NB4 (cell line): ENCODE measurements around the gene PANK4.

Experiments used
- DNase-seq: peaks from one replicate; pipeline ENCODE4 v3.0.0; 2010; ENCODE audit warnings: low read depth
- H3K4me3 ChIP-seq: one replicate; pipeline ENCODE4 v1.5.1; 2011; ENCODE audit warnings: mild to moderate bottlenecking, low read depth, low read length, moderate library complexity
- MAX ChIP-seq: IDR thresholded peaks from 2 replicates; pipeline ENCODE4 v1.6.1; 2011; ENCODE audit warnings: low read depth, low read length
- MYC ChIP-seq: IDR thresholded peaks from 2 replicates; pipeline ENCODE4 v1.6.1; 2011; ENCODE audit warnings: low read depth, low read length
- POLR2A ChIP-seq: IDR thresholded peaks from 2 replicates; pipeline ENCODE4 v1.6.1; 2011; ENCODE audit warnings: mild to moderate bottlenecking; ENCODE audit not compliant: insufficient read length; ENCODE audit errors: extremely low read depth
- TF ChIP-seq, protein P1 (sequence below): IDR thresholded peaks from one replicate; pipeline ENCODE4 v1.5.1; 2012; ENCODE audit warnings: low read depth, low read length

Gene PANK4

GRCh38 chr1:2480236-2480985 lies 46.0 kb downstream of the PANK4 start:
- no peak overlapping the region for H3K4me3 ChIP-seq
- DNase-seq: no peak
- TF ChIP-seq MYC (no peak), MAX (no peak), POLR2A (no peak)
- TF ChIP-seq, protein P1, sequence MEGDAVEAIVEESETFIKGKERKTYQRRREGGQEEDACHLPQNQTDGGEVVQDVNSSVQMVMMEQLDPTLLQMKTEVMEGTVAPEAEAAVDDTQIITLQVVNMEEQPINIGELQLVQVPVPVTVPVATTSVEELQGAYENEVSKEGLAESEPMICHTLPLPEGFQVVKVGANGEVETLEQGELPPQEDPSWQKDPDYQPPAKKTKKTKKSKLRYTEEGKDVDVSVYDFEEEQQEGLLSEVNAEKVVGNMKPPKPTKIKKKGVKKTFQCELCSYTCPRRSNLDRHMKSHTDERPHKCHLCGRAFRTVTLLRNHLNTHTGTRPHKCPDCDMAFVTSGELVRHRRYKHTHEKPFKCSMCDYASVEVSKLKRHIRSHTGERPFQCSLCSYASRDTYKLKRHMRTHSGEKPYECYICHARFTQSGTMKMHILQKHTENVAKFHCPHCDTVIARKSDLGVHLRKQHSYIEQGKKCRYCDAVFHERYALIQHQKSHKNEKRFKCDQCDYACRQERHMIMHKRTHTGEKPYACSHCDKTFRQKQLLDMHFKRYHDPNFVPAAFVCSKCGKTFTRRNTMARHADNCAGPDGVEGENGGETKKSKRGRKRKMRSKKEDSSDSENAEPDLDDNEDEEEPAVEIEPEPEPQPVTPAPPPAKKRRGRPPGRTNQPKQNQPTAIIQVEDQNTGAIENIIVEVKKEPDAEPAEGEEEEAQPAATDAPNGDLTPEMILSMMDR: no peak

GRCh38 chr1:2479618-2480017 lies 46.8 kb downstream of the PANK4 start:
- no peak for DNase-seq
- TF ChIP-seq MYC: no peak
- TF ChIP-seq MAX: no peak
- TF ChIP-seq, protein P1: no peak
- no peak for TF ChIP-seq POLR2A
- H3K4me3 ChIP-seq: no peak overlapping the region

GRCh38 chr1:2479186-2479585 lies 47.2 kb downstream of the PANK4 start:
- TF ChIP-seq MYC (no peak), MAX (no peak), POLR2A (no peak)
- TF ChIP-seq, protein P1: no peak
- no peak for DNase-seq
- H3K4me3 ChIP-seq: no peak overlapping the region

DNA sequence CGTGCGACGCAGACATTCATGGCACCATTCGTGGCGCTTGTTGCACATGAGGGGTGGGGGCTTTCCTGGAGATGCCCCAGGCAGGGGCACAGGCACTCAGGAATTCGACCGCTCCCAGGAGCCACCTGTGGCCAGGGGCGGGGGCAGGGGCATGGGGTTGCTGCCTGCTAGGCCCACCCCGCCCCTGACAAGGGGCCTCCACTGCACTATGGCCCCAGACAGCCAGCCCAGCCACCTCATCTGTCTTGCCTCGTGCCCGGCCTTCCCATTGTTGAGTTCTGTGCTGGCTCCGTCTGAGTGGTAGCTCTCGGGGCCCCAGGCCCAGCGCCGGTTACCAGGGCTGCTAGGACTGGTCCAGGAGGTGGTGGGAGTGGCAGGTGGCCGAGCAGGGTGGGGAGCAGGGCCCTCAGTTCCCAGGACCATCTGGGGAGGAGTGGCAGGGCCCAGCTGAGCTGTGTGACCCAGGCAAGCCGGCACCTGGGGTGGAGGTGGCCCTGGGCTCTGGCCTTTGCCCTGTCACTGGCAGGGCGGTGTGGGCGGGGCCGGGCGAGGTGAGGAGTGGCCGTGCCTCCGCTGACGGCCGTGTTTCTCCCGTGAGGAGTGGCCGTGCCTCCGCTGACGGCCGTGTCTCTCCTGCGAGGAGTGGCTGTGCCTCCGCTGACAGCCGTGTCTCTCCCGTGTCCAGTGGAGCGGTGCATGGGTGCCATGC lies 48.5 kb downstream of the PANK4 start:
- TF ChIP-seq, protein P1: no peak
- TF ChIP-seq POLR2A (no peak), MYC (no peak), MAX (no peak)
- no peak overlapping the region for H3K4me3 ChIP-seq
- DNase-seq: no peak

DNA sequence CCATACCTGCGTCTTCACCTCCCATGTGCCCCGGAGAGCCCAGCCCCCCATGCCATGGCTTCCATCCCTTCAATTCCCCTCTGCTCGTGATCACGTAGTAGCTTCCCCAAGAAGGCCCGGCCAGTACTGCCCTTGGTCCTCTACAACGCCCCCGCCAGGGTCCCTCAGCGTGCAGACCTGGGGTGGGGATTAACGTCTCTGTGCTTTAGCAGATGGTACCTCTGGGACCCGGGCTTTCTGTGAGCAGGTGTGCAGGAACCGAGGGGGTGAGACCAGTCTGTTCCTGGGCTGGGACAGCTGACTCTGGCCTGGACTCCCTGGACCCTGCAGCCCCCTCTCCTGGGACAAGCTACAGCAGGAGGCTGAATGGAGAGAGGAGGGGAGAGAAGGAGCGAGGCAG lies 49.1 kb downstream of the PANK4 start:
- TF ChIP-seq MYC (no peak), MAX (no peak), POLR2A (no peak)
- TF ChIP-seq, protein P1: no peak
- H3K4me3 ChIP-seq: no peak overlapping the region
- no peak for DNase-seq
